Hepatocyte (in vitro differentiated cells): ENCODE results near the gene SCN1A.

Experiments
- EZH2phosphoT487 ChIP-seq: fragments of 200-600 bp; sonication (generic); IDR thresholded peaks from one replicate; pipeline ENCODE4 v1.6.1; 2018; ENCODE audit warnings: antibody characterized with exemption, mild to moderate bottlenecking, low read depth, moderate library complexity; ENCODE audit not compliant: unreplicated experiment, severe bottlenecking
- TF ChIP-seq, protein P1 (sequence below): fragments of 200-600 bp; sonication (generic); IDR thresholded peaks from 2 replicates; pipeline ENCODE4 v1.5.1; 2016; ENCODE audit warnings: antibody characterized with exemption, mild to moderate bottlenecking; ENCODE audit not compliant: poor library complexity

DNA sequence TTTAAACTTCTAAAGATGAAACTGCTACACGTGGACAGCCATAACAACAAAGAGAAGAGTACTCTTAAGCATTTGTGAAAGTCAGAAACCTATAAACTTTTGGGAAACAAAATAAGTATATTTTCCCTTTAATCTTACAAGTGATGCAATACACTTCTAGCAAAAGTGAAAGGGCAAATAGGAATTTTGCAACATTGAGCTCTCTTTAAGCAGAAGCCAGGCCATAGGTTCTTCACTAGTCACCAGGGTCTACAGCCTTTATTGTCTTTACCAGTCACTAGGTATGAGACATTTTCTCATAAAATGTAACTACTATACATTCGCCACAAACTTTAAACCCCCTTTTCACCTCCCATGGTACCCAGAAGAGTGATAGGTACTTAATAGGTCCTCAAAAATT is 37.5 kb downstream of the SCN1A start:
- TF ChIP-seq, protein P1, sequence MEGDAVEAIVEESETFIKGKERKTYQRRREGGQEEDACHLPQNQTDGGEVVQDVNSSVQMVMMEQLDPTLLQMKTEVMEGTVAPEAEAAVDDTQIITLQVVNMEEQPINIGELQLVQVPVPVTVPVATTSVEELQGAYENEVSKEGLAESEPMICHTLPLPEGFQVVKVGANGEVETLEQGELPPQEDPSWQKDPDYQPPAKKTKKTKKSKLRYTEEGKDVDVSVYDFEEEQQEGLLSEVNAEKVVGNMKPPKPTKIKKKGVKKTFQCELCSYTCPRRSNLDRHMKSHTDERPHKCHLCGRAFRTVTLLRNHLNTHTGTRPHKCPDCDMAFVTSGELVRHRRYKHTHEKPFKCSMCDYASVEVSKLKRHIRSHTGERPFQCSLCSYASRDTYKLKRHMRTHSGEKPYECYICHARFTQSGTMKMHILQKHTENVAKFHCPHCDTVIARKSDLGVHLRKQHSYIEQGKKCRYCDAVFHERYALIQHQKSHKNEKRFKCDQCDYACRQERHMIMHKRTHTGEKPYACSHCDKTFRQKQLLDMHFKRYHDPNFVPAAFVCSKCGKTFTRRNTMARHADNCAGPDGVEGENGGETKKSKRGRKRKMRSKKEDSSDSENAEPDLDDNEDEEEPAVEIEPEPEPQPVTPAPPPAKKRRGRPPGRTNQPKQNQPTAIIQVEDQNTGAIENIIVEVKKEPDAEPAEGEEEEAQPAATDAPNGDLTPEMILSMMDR = no peak
- no peak for TF ChIP-seq EZH2phosphoT487
